ENCODE measurements around the gene LRP1B. TPM values are rescaled to one million over a fixed set of nuclear protein-coding genes. Genes with fewer than 3 reads are reported as not detected.

The LRP1B gene
- total RNA-seq, 1 experiment from 2014 or later = 0.52 TPM

GRCh38 chr2:141517180-141517851 lies 613.5 kb downstream of the LRP1B start:
- no peak for TF ChIP-seq GABPB1 (CRISPR knock-in tag; IDR thresholded peaks at IDR 0.05)
- no peak for DNase-seq (ENCODE audit: low spot score)
- POLR2A ChIA-PET = no interaction called here
- Mint-ChIP-seq H3K36me3 (no peaks in the 10 kb centered on the region), H3K4me1 (peaks cover 24% of the 10 kb centered on the region), H3K9me3 (peaks cover 7% of the 10 kb centered on the region), H3K27ac (no peak overlapping the region), H3K4me3 (no peak overlapping the region), H3K27me3 (ENCODE audit: low read depth) (no peaks in the 10 kb centered on the region)
- CTCF ChIA-PET = no interaction called here
- no peak for ATAC-seq

- DNase-seq (ENCODE audit: low spot score) (no peak), ATAC-seq (no peak)
- POLR2A ChIA-PET = no interaction called here
- H3K36me3 Mint-ChIP-seq = no peaks in the 10 kb centered on the region
- no peak overlapping the region for H3K4me3 Mint-ChIP-seq
- H3K27me3 Mint-ChIP-seq (ENCODE audit: low read depth) = no peaks in the 10 kb centered on the region
- H3K9me3 Mint-ChIP-seq = peaks cover 7% of the 10 kb centered on the region
- no peak overlapping the region for H3K27ac Mint-ChIP-seq
- CTCF ChIA-PET = no interaction called here
- peaks cover 24% of the 10 kb centered on the region for H3K4me1 Mint-ChIP-seq
- TF ChIP-seq NFATC4 (CRISPR knock-in tag; IDR thresholded peaks at IDR 0.05) = no peak
- TF ChIP-seq TP53 (CRISPR knock-in tag; IDR thresholded peaks at IDR 0.05) = no peak
- TF ChIP-seq IRF2 (CRISPR knock-in tag; IDR thresholded peaks at IDR 0.05; ENCODE audit: borderline replicate concordance, low read depth) = no peak
- no peak for TF ChIP-seq MYBL2 (CRISPR knock-in tag; IDR thresholded peaks at IDR 0.05)
- no peak for TF ChIP-seq ZNF281 (CRISPR knock-in tag; IDR thresholded peaks at IDR 0.05)
- no peak for TF ChIP-seq SP1 (CRISPR knock-in tag; conservative IDR thresholded peaks at IDR 0.05)
- no peak for TF ChIP-seq ATF2 (CRISPR knock-in tag; IDR thresholded peaks at IDR 0.05; ENCODE audit: borderline replicate concordance, low read depth)
- no peak for TF ChIP-seq ZSCAN18 (CRISPR knock-in tag; IDR thresholded peaks at IDR 0.05)
- TF ChIP-seq RELA (CRISPR knock-in tag; IDR thresholded peaks at IDR 0.05; ENCODE audit: borderline replicate concordance) = no peak
- no peak for TF ChIP-seq ZNF425 (CRISPR knock-in tag; conservative IDR thresholded peaks at IDR 0.05)
- TF ChIP-seq ZBTB21 (CRISPR knock-in tag; IDR thresholded peaks at IDR 0.05; ENCODE audit: borderline replicate concordance) = no peak
- TF ChIP-seq JUN (CRISPR knock-in tag; IDR thresholded peaks at IDR 0.05) = no peak
- TF ChIP-seq ATF1 (CRISPR knock-in tag; IDR thresholded peaks at IDR 0.05) = no peak
- TF ChIP-seq SMAD3 (CRISPR knock-in tag; IDR thresholded peaks at IDR 0.05; ENCODE audit: borderline replicate concordance) = no peak
- no peak for TF ChIP-seq SOX15 (CRISPR knock-in tag; IDR thresholded peaks at IDR 0.05)
- no peak for TF ChIP-seq ZNF263 (CRISPR knock-in tag; IDR thresholded peaks at IDR 0.05; ENCODE audit: low read depth)
- TF ChIP-seq GTF2I (CRISPR knock-in tag; conservative IDR thresholded peaks at IDR 0.05) = no peak
- TF ChIP-seq E2F1 (CRISPR knock-in tag; IDR thresholded peaks at IDR 0.05) = no peak
Measured at GRCh38 chr2:141515931-141516330, 614.9 kb downstream of the LRP1B start.

All from WTC11 (cell line).